Activated CD4-positive, alpha-beta T cell treated with anti-CD3 and anti-CD28 coated beads, Interleukin-2, Interleukin-6, amounts not matched to agents 100 ng/mL and 50 ng/mL, durations not matched to agents 16 hours and 8 hours (primary cell): Measurements from ENCODE around the gene GBX2.
A peak's percentile ranks its signal among the peaks of the same experiment; 100 is the strongest.

ENCODE experiments used
- DNase-seq: peaks from one replicate; pipeline ENCODE4 v3.0.0-alpha.2; 2020

GBX2 gene

DNA sequence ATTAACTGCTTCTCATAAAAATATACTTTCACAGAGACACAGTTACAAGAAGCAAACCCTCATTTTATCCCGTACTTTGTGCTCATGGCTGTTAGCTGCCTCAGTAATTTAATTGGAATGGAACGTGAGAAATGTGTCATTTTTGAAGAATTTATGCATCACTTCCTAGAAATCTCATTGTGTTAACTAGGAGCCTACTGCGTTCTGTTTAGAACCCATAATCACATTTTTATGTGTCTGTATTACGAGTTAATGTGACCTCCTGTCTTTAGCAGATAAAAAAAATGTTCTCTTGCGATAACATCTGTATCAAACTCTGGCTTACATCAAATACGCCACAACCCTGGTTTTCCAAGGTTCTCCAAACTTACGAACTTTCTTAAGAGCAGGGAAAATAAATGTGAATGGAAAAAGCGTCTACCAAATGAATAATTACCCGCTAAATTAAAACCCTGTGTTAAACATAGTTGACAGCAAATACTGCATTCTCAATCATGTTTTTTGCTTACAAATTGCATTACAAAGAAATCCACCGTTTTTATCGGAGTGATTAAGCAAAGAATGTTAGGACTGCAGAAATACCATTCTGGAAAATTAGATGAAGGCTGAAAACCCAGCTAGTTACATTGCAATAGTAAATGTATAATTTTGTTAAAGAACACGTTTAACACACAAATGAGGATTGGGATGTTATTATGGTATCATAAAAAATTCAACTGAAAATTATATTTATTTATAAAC is 12.1 kb upstream of the GBX2 start:
- no peak for DNase-seq

DNA sequence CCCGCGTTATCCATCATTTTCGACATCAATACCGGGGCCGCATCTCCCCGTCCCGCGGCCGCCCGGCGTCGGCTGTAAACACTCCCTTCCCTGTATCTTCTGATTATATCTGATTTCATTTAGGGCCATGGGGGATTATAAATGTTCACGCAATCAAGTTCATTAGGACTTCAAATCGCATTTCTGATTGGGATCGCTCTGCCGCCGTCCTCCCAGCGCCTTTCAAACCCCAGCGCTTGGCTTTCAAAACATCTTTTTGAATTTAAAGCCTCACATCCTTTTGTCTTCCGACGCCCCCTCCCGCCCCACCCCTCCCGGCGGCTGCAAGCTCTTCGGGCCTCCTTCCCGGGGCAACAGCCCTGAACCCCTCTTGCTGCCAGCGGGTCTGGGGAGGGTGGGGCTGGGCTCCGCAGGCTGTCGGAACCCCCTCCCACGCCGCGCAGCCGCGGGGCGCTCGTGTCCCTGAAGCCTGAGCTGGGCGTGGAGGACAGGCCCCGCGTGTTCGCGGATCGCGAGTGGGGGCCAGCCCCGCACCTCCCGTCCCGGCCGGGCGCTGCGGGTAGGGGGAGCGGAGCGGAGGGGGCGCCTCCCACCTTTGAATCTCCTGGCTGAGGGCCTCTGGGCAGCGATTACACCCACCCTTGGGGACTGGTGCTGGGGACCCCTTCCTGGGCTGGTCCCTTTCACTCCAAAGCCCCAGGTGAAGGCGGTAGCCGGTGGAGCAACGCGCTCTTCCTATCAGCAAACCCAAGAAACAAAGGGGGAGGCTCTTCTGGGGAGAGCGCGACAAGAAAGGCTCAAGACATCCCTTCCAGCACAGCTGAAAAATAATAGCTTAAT is 11.3 kb upstream of the GBX2 start:
- no peak for DNase-seq

DNA sequence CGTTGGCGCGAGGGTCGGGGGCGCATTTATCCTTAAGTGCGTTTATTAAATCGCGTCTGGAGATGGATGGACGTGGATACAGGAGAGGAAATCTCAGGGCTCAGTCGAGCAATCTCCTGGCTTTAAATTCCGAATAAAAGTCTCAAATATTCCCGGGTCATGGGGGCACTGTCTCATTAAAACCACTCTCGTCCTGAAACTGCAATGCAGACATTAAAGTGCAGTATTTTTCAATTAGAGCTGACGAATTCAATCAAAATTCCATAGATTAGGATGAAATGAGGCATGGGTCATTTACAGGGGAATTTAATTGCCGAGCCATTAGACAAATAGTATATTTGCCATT is 10.7 kb upstream of the GBX2 start:
- no peak for DNase-seq

DNA sequence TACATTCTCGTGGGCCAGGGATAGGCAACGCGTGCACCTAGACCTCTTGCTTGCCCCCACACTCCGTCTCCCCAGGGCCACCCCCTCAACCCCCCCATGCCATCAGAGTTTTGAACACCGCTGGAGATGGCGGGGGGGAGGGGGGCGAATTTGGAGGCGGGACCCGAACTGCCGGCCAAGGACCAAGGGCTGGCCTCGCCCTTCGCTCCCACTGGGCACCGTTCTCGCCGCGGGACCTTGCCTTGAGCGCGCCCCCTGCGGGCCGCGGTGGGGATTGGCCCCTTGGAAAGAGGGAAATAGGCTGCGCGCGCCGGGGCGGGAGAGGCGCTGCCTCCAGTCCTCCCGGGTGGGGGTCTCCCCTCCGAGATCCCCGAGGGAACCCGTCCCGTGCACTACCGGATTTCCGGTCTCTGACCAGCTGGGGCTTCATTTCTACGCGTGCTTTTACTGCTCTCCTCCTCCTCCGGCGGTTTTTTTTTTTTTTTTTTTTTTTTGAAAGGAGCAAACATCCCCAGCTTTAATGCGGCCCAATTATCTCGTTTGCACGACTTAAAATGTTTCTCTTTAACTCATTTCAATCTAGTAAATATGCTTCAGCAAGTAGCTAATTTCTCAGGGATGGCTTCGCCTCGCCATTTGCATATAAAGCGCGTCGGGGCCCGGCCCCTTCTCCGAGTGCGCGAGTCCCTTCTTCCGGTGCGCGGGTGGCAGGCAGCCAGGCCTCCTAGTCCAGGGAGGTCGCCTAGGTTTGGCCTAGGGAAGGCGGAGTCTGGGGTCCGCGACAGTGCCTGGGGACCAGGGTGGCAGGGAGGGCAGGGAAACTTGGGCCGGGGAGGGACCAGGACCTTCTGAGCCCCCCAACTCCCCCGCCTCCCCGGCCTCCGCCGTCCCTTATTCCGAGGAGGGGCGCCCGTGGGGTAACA is 10.0 kb upstream of the GBX2 start:
- peak; percentile 62 for DNase-seq

DNA sequence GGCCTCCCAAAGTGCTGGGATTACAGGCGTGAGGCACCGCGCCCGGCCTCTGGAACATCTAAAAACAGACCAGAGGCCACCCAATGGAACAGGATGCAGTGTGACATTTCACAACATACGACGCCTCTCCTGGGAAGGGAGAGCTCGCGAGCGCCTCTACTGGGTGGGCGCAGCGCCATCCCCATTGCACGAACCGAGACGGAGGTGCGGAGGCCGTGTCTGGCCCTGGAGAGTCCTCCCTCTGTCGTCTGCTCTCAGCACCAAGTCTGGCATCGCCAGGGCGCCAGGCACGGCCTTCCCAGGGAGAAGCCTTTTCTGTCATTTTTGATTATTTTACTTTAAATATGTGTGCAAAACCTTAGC is 9.4 kb upstream of the GBX2 start:
- DNase-seq, result peak; percentile 50

DNA sequence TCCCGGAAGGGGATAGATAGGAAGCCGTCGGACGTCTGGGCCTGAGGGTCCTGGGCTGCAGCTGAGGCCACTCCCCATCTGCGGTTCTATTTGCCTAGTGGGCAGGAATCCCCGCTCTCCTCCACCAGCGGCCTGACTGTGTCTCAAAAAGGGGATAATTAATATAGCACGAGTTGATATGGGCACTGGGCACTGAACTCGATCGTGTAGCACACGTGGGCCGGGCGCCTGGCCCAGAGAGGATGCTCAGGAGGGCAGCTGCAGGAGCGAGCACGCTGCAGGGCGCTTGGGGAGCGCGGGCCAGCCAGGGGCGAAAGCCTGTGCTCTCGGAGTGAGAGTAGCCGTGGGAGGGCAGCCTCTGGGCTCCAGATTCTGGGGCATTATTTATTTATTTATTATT is 8.8 kb upstream of the GBX2 start:
- no peak for DNase-seq

DNA sequence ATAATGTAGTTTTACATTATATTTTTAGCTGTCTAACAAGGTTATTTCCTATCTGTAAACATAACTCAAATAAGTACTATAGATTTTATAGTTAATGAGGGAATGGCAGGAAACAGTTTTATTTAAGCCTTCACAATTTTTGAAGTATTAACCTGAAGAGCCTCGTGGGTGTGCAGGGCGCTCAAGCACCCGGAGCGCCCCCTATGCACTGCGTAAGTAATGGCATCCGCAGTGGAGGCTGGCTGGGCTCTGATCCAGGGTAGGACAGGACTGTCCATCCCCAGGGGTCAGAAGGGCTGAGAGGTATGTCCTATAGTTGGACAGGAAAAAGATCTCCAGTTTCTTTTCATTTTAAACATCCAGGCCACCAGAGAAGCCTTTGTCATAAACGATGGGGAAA is 8.2 kb upstream of the GBX2 start:
- peak; percentile 35 for DNase-seq

DNA sequence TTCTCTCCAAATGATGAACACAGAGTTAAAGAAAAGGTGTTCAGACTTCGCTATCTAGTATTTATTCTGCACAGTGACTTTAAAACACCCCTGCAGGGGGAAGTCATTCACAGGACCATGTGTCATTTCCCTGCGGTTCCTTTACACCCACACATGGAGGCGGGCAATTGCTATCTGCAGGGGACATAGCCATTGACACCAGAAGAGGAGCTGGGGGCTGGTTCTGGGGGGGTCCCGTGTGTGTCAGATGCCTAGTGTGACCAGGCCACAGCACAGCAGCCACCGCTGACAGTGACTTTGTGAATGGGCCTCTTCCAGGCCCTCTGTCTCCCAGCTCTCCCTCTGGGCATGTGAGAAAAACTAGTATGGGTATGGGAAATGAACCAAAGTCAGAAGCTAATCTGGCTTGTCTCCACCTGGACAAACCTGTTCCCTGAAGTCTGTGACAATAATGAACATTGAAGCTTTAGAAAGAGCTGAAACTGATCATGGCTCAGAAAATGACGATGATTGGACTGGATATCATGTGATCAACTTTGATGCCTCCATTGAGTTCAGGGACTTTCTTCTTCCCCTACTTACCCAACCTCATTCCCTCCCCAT is 7.5 kb upstream of the GBX2 start:
- DNase-seq, result no peak

DNA sequence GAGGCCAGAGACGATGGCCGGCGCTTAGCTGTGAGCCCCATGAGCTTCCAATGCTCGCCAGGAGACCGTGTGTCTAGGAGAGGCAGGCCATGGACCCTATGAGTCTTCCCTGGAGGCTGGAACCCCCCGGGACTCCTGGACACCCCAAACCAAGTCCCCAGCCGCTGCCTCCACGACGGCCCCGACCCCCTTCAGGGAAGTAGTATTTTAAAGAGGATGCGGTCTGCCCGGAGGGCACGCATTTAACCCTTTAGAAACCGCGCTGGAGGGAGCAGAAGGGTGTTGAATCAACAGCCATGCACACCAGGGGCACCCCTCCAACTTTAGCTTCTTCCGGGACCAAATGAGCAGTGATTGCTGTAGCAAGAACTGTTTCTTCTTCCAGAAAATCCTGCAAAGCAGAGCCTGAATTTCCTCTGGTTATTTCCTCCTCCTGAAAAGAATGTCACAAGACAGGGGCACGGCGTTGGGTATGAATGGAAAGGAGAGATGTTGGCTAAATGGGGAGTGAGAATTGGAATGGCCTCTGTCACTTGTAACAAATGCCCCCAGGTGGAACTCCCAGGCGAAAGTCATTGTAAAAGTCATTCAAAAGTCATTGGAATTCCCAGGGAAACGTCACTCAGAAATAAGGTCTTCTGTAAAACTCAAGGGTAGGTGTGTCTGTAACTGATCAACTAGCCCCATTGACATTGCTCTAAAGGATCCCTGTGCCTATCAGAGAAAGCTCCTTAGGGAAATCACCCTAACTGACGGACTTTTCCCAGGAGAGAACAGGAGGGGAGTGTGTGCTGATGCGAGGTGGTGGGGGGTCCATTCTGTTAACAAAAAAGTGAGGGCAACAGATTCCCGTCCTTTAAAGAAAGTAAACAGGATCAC is 5.8 kb upstream of the GBX2 start:
- DNase-seq, result no peak

DNA sequence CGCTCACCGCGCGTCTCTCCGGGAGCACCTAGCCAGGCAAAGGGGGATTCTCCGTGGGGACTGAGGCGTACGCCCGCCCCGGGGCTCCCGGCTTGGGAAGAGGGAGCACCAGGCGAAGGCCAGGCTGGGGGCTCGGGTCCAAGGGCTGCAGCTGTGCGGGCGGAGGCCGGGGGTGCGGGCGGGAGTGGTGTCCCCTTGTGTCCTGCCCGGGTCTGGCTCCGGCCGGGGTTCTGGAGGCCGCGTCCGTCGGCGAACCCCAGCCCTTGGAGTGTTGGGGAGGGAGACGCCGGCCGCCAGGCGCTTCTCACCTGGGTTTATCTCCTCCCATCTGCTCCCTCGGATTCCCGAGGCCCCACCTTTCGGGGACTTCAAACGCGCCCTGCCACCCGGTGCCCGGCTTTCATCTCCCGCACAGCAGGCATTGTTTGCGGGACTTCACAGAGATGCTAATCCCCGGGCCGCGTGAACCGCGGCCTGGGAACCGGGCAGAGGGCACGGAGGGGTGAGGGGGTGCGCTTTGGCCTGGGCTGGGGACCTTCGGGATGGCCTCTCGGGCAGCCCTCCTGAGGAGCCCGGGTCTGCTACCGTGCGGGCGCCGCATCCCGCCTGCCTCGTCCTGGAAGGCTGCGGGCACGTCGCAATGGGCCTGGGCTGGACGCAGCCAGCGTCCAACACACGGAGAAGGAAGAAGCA is 5.0 kb upstream of the GBX2 start:
- DNase-seq, result no peak

DNA sequence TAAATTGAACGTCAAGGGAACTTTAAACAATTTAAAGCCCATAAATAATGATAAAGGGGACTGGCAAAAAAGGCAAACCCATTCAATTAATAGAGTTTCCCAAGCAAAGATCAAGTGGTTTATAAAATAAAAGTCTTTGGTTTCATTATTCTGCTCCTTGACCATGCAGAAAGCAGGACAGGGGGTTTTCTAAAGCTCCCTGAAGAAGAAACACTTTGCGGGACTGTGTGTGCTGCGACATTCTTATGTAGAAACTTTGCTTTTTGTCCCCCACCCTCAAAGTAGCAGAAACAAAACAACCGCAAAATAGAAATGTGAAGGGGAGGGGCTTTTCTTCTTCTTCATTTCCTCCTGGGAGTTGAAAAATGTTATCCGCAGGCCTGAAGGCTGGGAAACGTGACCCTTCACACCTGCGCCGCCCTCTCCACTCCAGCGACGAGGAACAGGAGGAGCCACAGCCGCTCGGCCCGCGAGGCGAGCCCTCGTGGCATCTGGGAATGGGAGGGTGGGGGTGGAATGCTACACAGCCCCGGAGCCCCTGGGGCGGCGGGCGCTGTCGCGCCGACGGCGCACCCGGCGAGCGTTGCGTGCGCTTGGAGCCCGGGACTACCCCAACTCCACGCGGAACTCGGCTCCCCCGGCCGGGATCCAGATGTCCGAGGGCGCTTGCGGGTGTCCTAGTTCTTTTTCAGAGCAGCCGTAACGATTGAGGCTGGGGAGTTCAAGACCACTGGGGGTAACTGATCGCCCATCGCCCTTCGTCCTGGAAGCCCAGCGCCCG is 4.3 kb upstream of the GBX2 start:
- no peak for DNase-seq

DNA sequence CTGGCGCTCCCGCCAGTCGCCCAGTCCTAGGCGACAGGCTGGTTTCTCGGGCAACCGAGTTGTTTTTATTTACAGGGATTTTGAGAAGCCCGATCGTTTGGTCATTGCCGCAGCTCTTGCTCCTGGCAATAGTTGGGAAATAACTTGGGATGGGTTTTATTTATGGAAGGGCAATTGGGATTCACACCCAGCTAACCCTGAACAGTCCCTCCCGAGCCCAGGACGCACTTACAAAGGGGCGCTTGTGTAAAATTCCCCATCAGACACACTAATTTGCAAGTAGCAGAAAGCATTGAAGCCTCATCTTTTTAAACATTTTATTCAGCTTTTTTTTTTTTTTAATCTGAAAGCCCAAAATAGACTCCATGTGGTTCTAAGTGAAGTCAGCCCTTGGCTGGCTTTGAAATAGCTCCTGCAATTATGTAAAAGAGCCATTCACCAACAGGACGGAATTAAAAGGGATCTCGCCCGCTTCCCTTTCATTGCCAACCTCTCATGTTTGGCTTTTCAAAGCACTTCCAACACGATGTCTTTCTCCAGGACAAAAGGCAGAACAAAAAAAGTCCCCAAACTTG is 3.6 kb upstream of the GBX2 start:
- DNase-seq, result no peak

DNA sequence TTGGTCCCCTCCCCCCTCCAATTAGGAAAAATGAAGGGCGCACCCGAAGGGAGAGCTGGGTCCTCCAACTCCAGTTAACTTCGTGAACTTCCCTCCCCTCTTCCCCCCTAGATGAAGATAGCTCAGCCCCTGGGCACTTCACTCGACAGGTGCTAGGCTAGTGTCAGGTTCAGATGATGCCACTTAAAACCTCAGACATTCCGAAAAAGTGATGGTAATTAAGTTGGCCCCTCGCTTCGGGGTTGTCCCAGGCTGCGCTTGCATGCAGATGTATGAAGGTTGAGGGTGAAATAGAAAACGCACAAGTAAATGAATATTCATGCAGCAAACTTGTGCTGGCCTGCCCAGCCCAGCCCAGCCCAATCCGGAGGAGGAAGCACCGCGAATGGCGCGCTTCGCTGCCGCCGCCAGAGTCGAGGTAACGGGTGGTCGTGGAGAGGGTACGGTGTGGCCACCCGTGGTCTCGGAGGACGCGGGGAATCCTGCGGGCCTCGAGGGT is 3.0 kb upstream of the GBX2 start:
- no peak for DNase-seq

DNA sequence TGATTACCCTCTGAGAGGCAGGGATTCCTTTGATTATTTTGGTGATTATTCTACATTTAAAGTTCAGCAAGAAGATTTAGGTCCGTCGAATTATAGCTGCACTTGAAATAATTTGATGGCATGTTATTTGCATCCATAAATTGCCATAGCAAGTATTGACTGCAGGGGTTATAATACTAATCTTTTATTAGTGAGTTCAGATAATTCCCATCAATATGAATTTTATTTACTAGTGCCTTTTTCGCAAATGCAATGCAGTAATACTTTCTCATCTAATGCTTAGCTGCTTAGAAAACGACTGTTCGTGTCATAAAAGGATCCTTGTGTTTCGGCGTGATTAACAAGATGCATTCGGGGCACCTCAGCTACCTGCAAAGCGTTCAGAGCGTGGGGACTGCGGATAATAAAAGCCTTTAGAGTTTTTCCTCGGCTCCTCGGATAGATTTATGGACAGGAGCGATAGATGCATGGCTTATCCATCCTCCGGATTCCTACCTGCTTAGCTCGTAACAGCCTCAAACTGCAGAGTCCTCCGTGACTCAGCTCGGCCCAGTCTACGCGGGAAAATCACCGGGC is 2.5 kb upstream of the GBX2 start:
- DNase-seq, result no peak

DNA sequence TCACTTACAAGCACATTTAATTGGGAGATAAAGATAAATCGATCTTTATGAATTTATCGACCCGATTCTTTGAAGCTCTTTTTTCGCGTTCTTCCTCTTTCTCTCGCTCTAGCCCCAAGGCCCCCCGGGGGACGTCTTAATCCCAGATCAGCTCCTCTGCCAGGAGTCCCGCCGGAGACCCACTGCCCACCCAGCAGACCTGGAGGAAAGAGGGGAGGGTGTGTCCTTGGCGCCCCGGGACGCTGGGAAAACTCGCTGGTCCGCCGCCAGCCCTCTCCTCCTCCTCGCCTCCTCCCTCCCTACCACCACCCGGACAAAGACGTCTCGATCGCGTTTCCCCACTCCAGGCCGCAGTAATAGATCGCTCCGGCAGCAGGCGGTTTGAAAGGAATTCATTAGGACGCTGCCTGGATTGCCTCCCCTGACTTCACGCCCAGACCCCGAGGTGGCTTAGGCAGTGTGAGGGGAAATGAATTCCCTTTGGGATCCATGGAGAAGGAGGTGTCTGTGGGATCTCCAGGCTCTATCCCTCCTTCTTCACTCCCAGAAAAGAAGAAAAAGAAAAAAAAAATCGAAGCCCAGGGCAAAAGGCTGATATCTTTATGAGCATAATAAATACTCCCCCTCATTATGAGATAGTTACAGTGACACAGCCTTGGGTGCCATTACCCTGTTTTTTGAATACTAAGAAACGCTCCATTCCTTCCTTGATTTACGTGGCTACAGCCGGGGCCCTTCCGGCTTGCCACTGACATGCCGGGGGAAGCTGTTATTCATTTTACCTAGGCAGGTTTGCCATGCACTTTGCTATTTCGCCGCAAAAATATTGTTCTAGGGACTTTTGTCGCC is 1.8 kb upstream of the GBX2 start:
- DNase-seq, result no peak

DNA sequence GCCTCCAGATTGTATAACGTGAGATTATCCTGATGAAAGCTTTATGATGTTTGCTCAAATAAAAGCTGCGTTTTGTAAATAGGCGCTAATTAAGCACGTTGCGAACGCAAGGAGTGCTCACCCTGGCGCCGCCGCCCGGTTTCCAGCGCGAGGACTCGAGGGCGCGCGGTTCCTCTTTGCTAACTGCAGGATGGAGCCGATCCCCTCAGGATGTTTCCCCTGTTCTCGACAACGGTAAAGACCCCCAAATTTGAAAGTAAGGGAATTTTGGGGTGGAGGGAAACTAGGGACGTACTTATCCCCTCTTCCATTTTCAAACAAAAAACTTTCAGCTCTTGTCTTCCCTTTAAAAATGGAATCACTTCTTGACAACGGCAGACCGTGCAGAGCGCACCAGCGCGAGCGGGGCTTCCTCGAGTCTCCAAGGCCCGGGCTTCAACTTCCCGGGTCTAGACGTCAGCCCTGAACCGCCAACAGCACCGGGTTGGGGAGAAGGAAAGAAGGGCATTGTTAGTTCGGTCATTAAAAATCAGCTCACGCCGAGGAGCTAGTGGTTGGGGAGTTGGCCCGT is 1.1 kb upstream of the GBX2 start:
- no peak for DNase-seq

DNA sequence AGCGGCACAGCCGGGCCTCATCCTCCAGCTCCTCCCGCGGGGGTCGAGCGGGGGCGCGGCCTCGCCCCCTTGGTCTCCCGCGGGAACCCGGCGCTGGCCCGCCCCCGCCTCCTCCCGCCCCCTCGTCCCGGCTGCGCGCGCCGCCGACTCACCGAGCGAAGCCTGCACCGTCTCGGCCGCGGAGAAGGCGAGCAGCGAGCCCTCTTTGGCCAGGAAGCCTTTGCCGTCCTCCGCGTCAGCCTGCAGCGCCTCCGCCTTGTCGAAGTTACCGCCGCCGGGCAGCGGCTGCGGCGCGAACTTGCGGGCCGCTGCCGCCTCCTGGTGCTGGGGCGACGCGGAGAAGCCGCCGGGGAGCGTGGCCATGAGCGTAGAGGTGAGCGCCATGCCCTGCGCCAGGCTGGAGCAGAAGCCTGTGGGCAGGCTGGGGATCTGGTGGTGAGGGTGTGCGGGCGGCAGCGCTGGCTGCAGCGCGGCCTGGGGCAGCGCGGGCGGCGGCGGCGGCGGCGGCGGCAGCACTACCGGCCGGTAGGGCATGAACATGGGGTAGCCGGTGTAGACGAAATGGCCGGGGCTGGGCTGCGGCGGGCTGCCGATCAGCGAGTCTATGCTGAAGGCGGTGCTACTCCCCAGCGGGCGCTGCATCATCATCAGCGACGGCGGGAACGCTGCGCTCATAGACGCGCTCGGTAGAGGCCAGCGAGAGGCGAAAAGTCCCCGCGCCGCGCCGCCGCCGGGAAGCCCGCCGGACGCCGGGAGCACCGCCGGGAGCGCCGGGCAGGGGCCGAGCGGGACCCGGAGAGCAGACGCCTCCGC is 683 bp downstream of the GBX2 start:
- DNase-seq, result no peak
